GM12878 (cell line): ENCODE results near the gene MAPK8IP1. TPM values are rescaled to one million over a fixed set of nuclear protein-coding genes. Genes with fewer than 3 reads are reported as not detected.

Experiments
- ATAC-seq: fragments of 200-7000 bp; cut with Tn5 transposase; 3 replicates; pipeline ENCODE4 v1.9.1; 2020; ENCODE audit warnings: mild to moderate bottlenecking, moderate library complexity
- BruUV-seq: library from RNA; stranded (reverse); fragments of 400-500 nt; replicated peaks from 2 replicates; lab custom pipeline; 2021; lab: Mats Ljungman, UMichigan
- CTCF ChIA-PET: fragments of 300-600 bp; sonication (Branson Sonifier 250); formaldehyde crosslinking; extraction: SDS; loops from one replicate; lab custom pipeline; 2021; ENCODE audit warnings: inconsistent platforms; lab: Yijun Ruan, JAX
- POLR2A ChIA-PET: fragments of 350-600 bp; formaldehyde crosslinking; extraction: SDS; loops from one replicate; lab custom pipeline; 2021; ENCODE audit warnings: inconsistent platforms; lab: Charles Lee
- RAD21 ChIA-PET: fragments of 300-600 bp; sonication (Branson Sonifier 250); formaldehyde crosslinking; loops from one replicate; lab custom pipeline; 2023; ENCODE audit warnings: antibody characterized with exemption; ENCODE audit not compliant: unreplicated experiment; lab: Charles Lee
- SMC1A ChIA-PET: fragments of 300-600 bp; sonication (Branson Sonifier 250); formaldehyde crosslinking; loops from one replicate; lab custom pipeline; 2023; ENCODE audit not compliant: unreplicated experiment, uncharacterized antibody; lab: Charles Lee
- DNase-seq: peaks from one replicate; pipeline ENCODE4 v3.0.0-alpha.2; 2011; ENCODE audit warnings: low read depth, low spot score
- FAIRE-seq: peaks from 3 replicates; lab custom pipeline; 2011; peaks lifted over from hg19 to GRCh38; lab: Jason Lieb, UNC
- H2AFZ ChIP-seq: 2 replicates; pipeline ENCODE4 v1.6.0; 2011; ENCODE audit warnings: low read depth, low read length, control low read depth; ENCODE audit not compliant: control insufficient read depth
- H3K27ac ChIP-seq: 2 replicates; pipeline ENCODE4 v1.5.1; 2011; ENCODE audit warnings: control low read depth; ENCODE audit not compliant: control insufficient read depth, insufficient read depth
- H3K27me3 ChIP-seq, 2 experiments: replicated peaks in 1 of 2; 2 replicates each; pipeline versions ENCODE4 v1.6.0 to v1.6.1; 2011; ENCODE audit warnings: low read length in 1 of 2; ENCODE audit not compliant: control insufficient read depth in 2 of 2, insufficient read depth in 2 of 2
- H3K36me3 ChIP-seq, 2 experiments: 2 replicates each; pipeline ENCODE4 v1.5.1; 2011; ENCODE audit warnings: low read length in 1 of 2; ENCODE audit not compliant: control insufficient read depth in 2 of 2, insufficient read depth in 2 of 2
- H3K4me1 ChIP-seq: 2 replicates; pipeline ENCODE4 v1.6.1; 2011; ENCODE audit warnings: mild to moderate bottlenecking, low read length, moderate library complexity, mixed read lengths; ENCODE audit not compliant: control insufficient read depth, insufficient read depth
- H3K4me2 ChIP-seq: 2 replicates; pipeline ENCODE4 v1.6.0; 2011; ENCODE audit warnings: control low read depth; ENCODE audit not compliant: control insufficient read depth, insufficient read depth
- H3K4me3 ChIP-seq: fragments of 200-600 bp; sonication (generic); 2 replicates; pipeline ENCODE4 v1.5.1; 2016
- H3K79me2 ChIP-seq: 2 replicates; pipeline ENCODE4 v1.6.0; 2011; ENCODE audit warnings: low read length; ENCODE audit not compliant: control insufficient read depth, insufficient read depth
- H3K9ac ChIP-seq: 2 replicates; pipeline ENCODE4 v1.8.0; 2011; ENCODE audit warnings: low read length, control low read depth, mixed read lengths; ENCODE audit not compliant: control insufficient read depth, insufficient read depth
- H3K9me3 ChIP-seq: replicated peaks from 3 replicates; pipeline ENCODE4 v1.5.1; 2011; ENCODE audit warnings: mild to moderate bottlenecking, low read length; ENCODE audit not compliant: control insufficient read depth, insufficient read depth
- H4K20me1 ChIP-seq: 2 replicates; pipeline ENCODE4 v1.6.0; 2011; ENCODE audit not compliant: control insufficient read depth, insufficient read depth
- E4F1 ChIP-seq: fragments of 450-650 bp; IDR thresholded peaks from 2 replicates; pipeline ENCODE4 v1.6.1; 2018; ENCODE audit warnings: borderline replicate concordance, mild to moderate bottlenecking; ENCODE audit not compliant: partially characterized antibody
- EZH2 ChIP-seq: IDR thresholded peaks from 2 replicates; pipeline ENCODE4 v1.6.1; 2012; ENCODE audit warnings: low read depth, mild to moderate bottlenecking, control low read depth, inconsistent platforms, low read length, borderline replicate concordance; ENCODE audit not compliant: control insufficient read depth
- KLF5 ChIP-seq: fragments of 450-650 bp; IDR thresholded peaks from 2 replicates; pipeline ENCODE4 v1.6.1; 2014; ENCODE audit warnings: mild to moderate bottlenecking; ENCODE audit not compliant: partially characterized antibody
- MTA3 ChIP-seq: IDR thresholded peaks from 2 replicates; pipeline ENCODE4 v1.6.1; 2012; ENCODE audit warnings: low read length, inconsistent platforms, borderline replicate concordance
- POLR2A ChIP-seq: IDR thresholded peaks from 2 replicates; pipeline ENCODE4 v1.6.1; 2011; ENCODE audit warnings: low read depth, mild to moderate bottlenecking, low read length
- RAD21 ChIP-seq: IDR thresholded peaks from 2 replicates; pipeline ENCODE4 v1.6.1; 2011; ENCODE audit warnings: mild to moderate bottlenecking, low read depth, low read length, moderate library complexity; ENCODE audit not compliant: insufficient read depth
- RBBP5 ChIP-seq: fragments of 200-600 bp; sonication (generic); conservative IDR thresholded peaks from 2 replicates; pipeline ENCODE4 v1.6.1; 2016
- SKIL ChIP-seq: fragments of 450-650 bp; IDR thresholded peaks from 2 replicates; pipeline ENCODE4 v1.6.1; 2017; ENCODE audit warnings: mild to moderate bottlenecking, low read depth, inconsistent platforms; ENCODE audit not compliant: poor library complexity, severe bottlenecking
- SMARCA5 ChIP-seq: fragments of 450-650 bp; IDR thresholded peaks from 2 replicates; pipeline ENCODE4 v1.6.1; 2017; ENCODE audit warnings: mild to moderate bottlenecking
- SREBF2 ChIP-seq: IDR thresholded peaks from 2 replicates; pipeline ENCODE4 v1.6.1; 2012; ENCODE audit warnings: mild to moderate bottlenecking, low read length
- USF1 ChIP-seq: IDR thresholded peaks from 2 replicates; pipeline ENCODE4 v1.6.1; 2011; ENCODE audit warnings: borderline replicate concordance, low read depth, mild to moderate bottlenecking, moderate library complexity, mixed read lengths, low read length; ENCODE audit not compliant: insufficient read depth; ENCODE audit errors: extremely low read length
- YBX1 ChIP-seq: fragments of 450-650 bp; IDR thresholded peaks from 2 replicates; pipeline ENCODE4 v1.6.1; 2016; ENCODE audit warnings: antibody characterized with exemption
- ZNF687 ChIP-seq: fragments of 450-650 bp; IDR thresholded peaks from 2 replicates; pipeline ENCODE4 v1.6.1; 2017; ENCODE audit warnings: mild to moderate bottlenecking, moderate library complexity
- WGBS: methylation state at CpG from one replicate; pipeline ENCODE4 v1.1.6; 2016; ENCODE audit warnings: low lambda C conversion rate; ENCODE audit not compliant: insufficient replicate concordance, insufficient coverage; ENCODE audit errors: missing lambda C conversion rate; 5-methylcytosine and 5-hydroxymethylcytosine counted together
- in situ Hi-C: fragments of 300-500 bp; cut with MboI; formaldehyde crosslinking; loops from 9 replicates; pipeline ENCODE4 v1.14.3; 2018; ENCODE audit warnings: mixed read lengths
- intact Hi-C: fragments of 100-400 bp; cut with micrococcal nuclease; formaldehyde crosslinking; loops from one replicate; pipeline ENCODE4 v1.14.2; 2022; ENCODE audit not compliant: unreplicated experiment
- polyA plus RNA-seq, 11 experiments: library from polyadenylated mRNA; depleted of rRNA in 4 of 11; unstranded in 6 of 11; stranded (reverse) in 5 of 11; fragments of >200 nt; fragmentation: Nextera tagmentation in 4 of 11; fragmentation: Illumina TruSeq in 1 of 11; extraction: Ambion mirVana in 4 of 11; extraction: Trizol in 1 of 11; gene quantifications; 1 replicate in 1 of 11; 2 replicates in 10 of 11; pipeline versions ENCODE4 v1.2.1 to v1.2.3, GENCODE V29; 2011 to 2016; ENCODE audit warnings: inconsistent platforms in 2 of 11, missing spikeins in 2 of 11, low read depth in 1 of 11
- total RNA-seq, 4 experiments: library from RNA; depleted of rRNA in 3 of 4; stranded (reverse); fragments of >200 nt in 3 of 4; fragmentation: Illumina TruSeq in 1 of 4; extraction: Trizol in 1 of 4; gene quantifications; 2 replicates each; pipeline versions ENCODE4 v1.2.1 to v1.2.3, GENCODE V29; 2013 to 2021

Gene MAPK8IP1
- total and polyA plus RNA-seq, 10 of the 15 experiments (the other 5 are each of a cell fraction or from before 2014, with no cell fraction given), result 0.04 to 0.44 (median 0.11) TPM; not detected in 2

GRCh38 chr11:45853332-45854219, 31.9 kb upstream of the MAPK8IP1 start:
- Histone ChIP-seq H3K4me1 (peaks cover 16% of the 10 kb centered on the region), H3K9me3 (no peaks in the 10 kb centered on the region), H3K27me3 (no peaks in the 10 kb centered on the region), H2AFZ (no peak overlapping the region), H3K27ac (no peak overlapping the region), H3K4me2 (peak overlapping the region; percentile 10), H4K20me1 (peaks cover 8% of the 10 kb centered on the region), H3K4me3 (no peak overlapping the region), H3K79me2 (peaks cover 10% of the 10 kb centered on the region), H3K36me3 (peaks cover 0 to 5% of the 10 kb centered on the region in 2 experiments; a peak in 3 of 4 replicates), H3K9ac (no peak overlapping the region)
- SMC1A ChIA-PET, result interaction anchor here (0.6 to 1.2 kb wide), 3 partner anchors 22 to 397 kb away, joined by 3 to 4 read pairs (median 3); no protein-coding TSS in a partner anchor
- no TSS peak for BruUV-seq
- no peak for ATAC-seq
- in situ Hi-C loops, result no loop called here
- DNase-seq, result no peak
- 75% methylated on average over 7 of the region's 7 CpGs for WGBS
- CTCF ChIA-PET, result interaction anchor here (0.7 to 3.8 kb wide), 5 partner anchors 37 to 86 kb away, joined by 3 to 25 read pairs (median 3); no protein-coding TSS in a partner anchor
- intact Hi-C loops, result no loop called here
- POLR2A ChIA-PET, result no interaction called here
- FAIRE-seq, result no peak
- RAD21 ChIA-PET, result interaction anchor here (0.5 to 1.5 kb wide), 3 partner anchors 13 to 82 kb away, joined by 3 to 8 read pairs (median 3); no protein-coding TSS in a partner anchor
- TF ChIP-seq SKIL (no peak), SMARCA5 (no peak), RBBP5 (no peak), MTA3 (no peak), EZH2 (no peak), ZNF687 (no peak), RAD21 (no peak), SREBF2 (no peak), KLF5 (no peak), POLR2A (no peak), YBX1 (no peak), E4F1 (no peak), USF1 (no peak)
